IMR-90 (cell line): ENCODE data around the gene EXOC6. TPM values are rescaled to one million over a fixed set of nuclear protein-coding genes. Genes with fewer than 3 reads are reported as not detected.

Experiments used
- ATAC-seq: fragments of 200-7000 bp; cut with Tn5 transposase; 2 replicates; pipeline ENCODE4 v1.9.1; 2020; ENCODE audit warnings: low read depth, mild to moderate bottlenecking, moderate library complexity
- BruUV-seq: library from RNA; stranded (reverse); fragments of 400-500 nt; replicated peaks from 2 replicates; lab custom pipeline; 2021; lab: Mats Ljungman, UMichigan
- CTCF ChIA-PET: fragments of 300-600 bp; formaldehyde crosslinking; extraction: SDS; loops from one replicate; lab custom pipeline; 2021; ENCODE audit warnings: antibody characterized with exemption; lab: Yijun Ruan, JAX
- POLR2A ChIA-PET: fragments of 300-600 bp; sonication (Branson Sonifier 250); formaldehyde crosslinking; loops from one replicate; lab custom pipeline; 2022; ENCODE audit warnings: antibody characterized with exemption; ENCODE audit not compliant: unreplicated experiment; lab: Charles Lee
- DNase-seq: peaks from one replicate; pipeline ENCODE4 v3.0.0; 2013
- H2AFZ ChIP-seq: replicated peaks from 2 replicates; pipeline ENCODE3; 2013; ENCODE audit warnings: low read length, mild to moderate bottlenecking; ENCODE audit not compliant: poor library complexity
- H2AK5ac ChIP-seq: 2 replicates; pipeline ENCODE4 v1.6.1; 2013; ENCODE audit warnings: low read depth, low read length, inconsistent platforms
- H2AK9ac ChIP-seq: replicated peaks from 2 replicates; pipeline ENCODE3; 2013; ENCODE audit warnings: mild to moderate bottlenecking, low read depth, low read length, moderate library complexity; ENCODE audit not compliant: poor library complexity
- H2BK120ac ChIP-seq: 2 replicates; pipeline ENCODE4 v1.6.1; 2013; ENCODE audit warnings: low read depth, low read length, inconsistent platforms
- H2BK15ac ChIP-seq: 3 replicates; pipeline ENCODE4 v1.6.1; 2013; ENCODE audit warnings: low read depth, low read length, inconsistent platforms
- H2BK20ac ChIP-seq: 2 replicates; pipeline ENCODE4 v1.6.1; 2013; ENCODE audit warnings: low read depth, mild to moderate bottlenecking, inconsistent platforms, low read length, moderate library complexity
- H2BK5ac ChIP-seq: 2 replicates; pipeline ENCODE4 v1.6.1; 2013; ENCODE audit warnings: mild to moderate bottlenecking, low read depth, low read length, inconsistent platforms; ENCODE audit not compliant: poor library complexity, severe bottlenecking
- H3K14ac ChIP-seq: replicated peaks from 2 replicates; pipeline ENCODE4 v1.6.1; 2013; ENCODE audit warnings: low read depth, low read length, inconsistent platforms
- H3K18ac ChIP-seq: 2 replicates; pipeline ENCODE4 v1.6.1; 2013; ENCODE audit warnings: low read depth, low read length, control low read depth
- H3K23ac ChIP-seq: 2 replicates; pipeline ENCODE4 v1.6.1; 2013; ENCODE audit warnings: low read depth, low read length, inconsistent platforms
- H3K27ac ChIP-seq: 2 replicates; pipeline ENCODE4 v1.5.1; 2013; ENCODE audit warnings: mild to moderate bottlenecking, control low read depth, low read length; ENCODE audit not compliant: insufficient read depth
- H3K27me3 ChIP-seq: 2 replicates; pipeline ENCODE4 v1.6.1; 2013; ENCODE audit warnings: low read length; ENCODE audit not compliant: control insufficient read depth, insufficient read depth
- H3K36me3 ChIP-seq: 2 replicates; pipeline ENCODE4 v1.6.1; 2013; ENCODE audit warnings: low read length, mixed read lengths; ENCODE audit not compliant: control insufficient read depth, insufficient read depth
- H3K4ac ChIP-seq: 2 replicates; pipeline ENCODE4 v1.6.1; 2013; ENCODE audit warnings: low read depth, low read length, inconsistent platforms
- H3K4me1 ChIP-seq: 2 replicates; pipeline ENCODE4 v1.6.1; 2013; ENCODE audit warnings: low read length, mixed read lengths; ENCODE audit not compliant: control insufficient read depth, insufficient read depth
- H3K4me2 ChIP-seq: 2 replicates; pipeline ENCODE4 v1.6.1; 2013; ENCODE audit warnings: low read depth, mild to moderate bottlenecking, control low read depth, low read length, moderate library complexity
- H3K4me3 ChIP-seq: 2 replicates; pipeline ENCODE4 v1.5.1; 2013; ENCODE audit warnings: low read depth, mild to moderate bottlenecking, control low read depth, low read length, moderate library complexity; ENCODE audit not compliant: insufficient read depth
- H3K56ac ChIP-seq: 2 replicates; pipeline ENCODE4 v1.6.1; 2013; ENCODE audit warnings: low read length, inconsistent platforms; ENCODE audit not compliant: insufficient read depth; ENCODE audit errors: extremely low read depth
- H3K79me1 ChIP-seq, 2 experiments: 2 replicates each; pipeline ENCODE4 v1.6.1; 2013; ENCODE audit warnings: low read length in 2 of 2, inconsistent platforms in 1 of 2, low read depth in 1 of 2
- H3K9ac ChIP-seq: 2 replicates; pipeline ENCODE4 v1.6.1; 2013; ENCODE audit warnings: low read depth, low read length, control low read depth
- H3K9me1 ChIP-seq: 2 replicates; pipeline ENCODE4 v1.6.1; 2013; ENCODE audit warnings: low read length, inconsistent platforms; ENCODE audit not compliant: insufficient read depth
- H3K9me3 ChIP-seq: 2 replicates; pipeline ENCODE4 v1.6.1; 2013; ENCODE audit warnings: low read length; ENCODE audit not compliant: control insufficient read depth, insufficient read depth
- H4K20me1 ChIP-seq: 2 replicates; pipeline ENCODE4 v1.6.1; 2013; ENCODE audit warnings: low read length, inconsistent platforms; ENCODE audit not compliant: insufficient read depth
- H4K5ac ChIP-seq: 2 replicates; pipeline ENCODE4 v1.6.1; 2013; ENCODE audit warnings: mild to moderate bottlenecking, low read depth, low read length, control low read depth
- H4K8ac ChIP-seq, 2 experiments: 2 replicates each; pipeline ENCODE4 v1.6.1; 2013; ENCODE audit warnings: low read depth in 2 of 2, low read length in 2 of 2, control low read depth in 1 of 2, inconsistent platforms in 1 of 2
- H4K91ac ChIP-seq: 2 replicates; pipeline ENCODE4 v1.6.1; 2013; ENCODE audit warnings: low read depth, low read length, inconsistent platforms; ENCODE audit not compliant: insufficient read depth
- BHLHE40 ChIP-seq: fragments of 150-350 bp; IDR thresholded peaks from 2 replicates; pipeline ENCODE4 v1.6.1; 2016; ENCODE audit warnings: mild to moderate bottlenecking, low read depth, low read length
- CEBPB ChIP-seq: IDR thresholded peaks from 2 replicates; pipeline ENCODE4 v1.6.1; 2012; ENCODE audit warnings: low read depth, low read length, improper control_type of control experiment
- CHD1 ChIP-seq: IDR thresholded peaks from 2 replicates; pipeline ENCODE4 v1.6.1; 2012; ENCODE audit warnings: low read depth, low read length, improper control_type of control experiment
- CTCF ChIP-seq: conservative IDR thresholded peaks from 2 replicates; pipeline ENCODE4 v1.5.1; 2012; ENCODE audit warnings: mild to moderate bottlenecking, low read depth, low read length, improper control_type of control experiment
- ELK1 ChIP-seq: fragments of 150-350 bp; IDR thresholded peaks from 2 replicates; pipeline ENCODE4 v1.6.1; 2016; ENCODE audit warnings: low read depth, mild to moderate bottlenecking, low read length, moderate library complexity, borderline replicate concordance
- FOS ChIP-seq: fragments of 150-350 bp; IDR thresholded peaks from 2 replicates; pipeline ENCODE4 v1.6.1; 2016; ENCODE audit warnings: low read depth, low read length
- MAFK ChIP-seq: IDR thresholded peaks from 2 replicates; pipeline ENCODE4 v1.6.1; 2012; ENCODE audit warnings: low read depth, low read length, improper control_type of control experiment
- MAZ ChIP-seq: IDR thresholded peaks from 2 replicates; pipeline ENCODE4 v1.6.1; 2012; ENCODE audit warnings: low read depth, mild to moderate bottlenecking, low read length, improper control_type of control experiment, moderate library complexity, borderline replicate concordance
- NFE2L2 ChIP-seq: fragments of 150-350 bp; IDR thresholded peaks from 2 replicates; pipeline ENCODE4 v1.6.1; 2016; ENCODE audit warnings: low read depth, mild to moderate bottlenecking, low read length
- RAD21 ChIP-seq: IDR thresholded peaks from 2 replicates; pipeline ENCODE4 v1.6.1; 2012; ENCODE audit warnings: low read length, improper control_type of control experiment
- RCOR1 ChIP-seq: IDR thresholded peaks from 2 replicates; pipeline ENCODE4 v1.6.1; 2012; ENCODE audit warnings: mild to moderate bottlenecking, low read length, improper control_type of control experiment; ENCODE audit not compliant: insufficient replicate concordance
- SMC3 ChIP-seq: fragments of 150-350 bp; IDR thresholded peaks from 2 replicates; pipeline ENCODE4 v1.6.1; 2016; ENCODE audit warnings: low read depth, mild to moderate bottlenecking, antibody characterized with exemption, low read length, moderate library complexity
- WGBS, 2 experiments: methylation state at CpG; one replicate each; pipeline versions ENCODE4 v1.1.5 to v1.1.7; 2013; ENCODE audit warnings: missing lambda C conversion rate in 2 of 2; ENCODE audit not compliant: insufficient read length in 1 of 2; ENCODE audit errors: extremely low coverage in 2 of 2; 5-methylcytosine and 5-hydroxymethylcytosine counted together
- dilution Hi-C: fragments of 300-500 bp; cut with HindIII; formaldehyde crosslinking; loops from one replicate; pipeline ENCODE4 v1.14.3; 2018; ENCODE audit warnings: low sequenced_read_pairs; ENCODE audit not compliant: unreplicated experiment
- in situ Hi-C: fragments of 300-500 bp; cut with MboI; formaldehyde crosslinking; loops from 3 replicates; pipeline ENCODE4 v1.14.3; 2019; ENCODE audit warnings: low sequenced_read_pairs, inconsistent platforms, mixed read lengths
- intact Hi-C: fragments of 100-400 bp; cut with micrococcal nuclease; formaldehyde crosslinking; loops from 2 replicates; pipeline ENCODE4 v1.10.0; 2022
- polyA plus RNA-seq, 3 experiments: library from polyadenylated mRNA; depleted of rRNA; stranded (reverse); fragments of >200 nt; gene quantifications; 2 replicates each; pipeline ENCODE4 v1.2.3, GENCODE V29; 2012; ENCODE audit warnings: low replicate concordance in 1 of 3
- total RNA-seq: library from RNA; depleted of rRNA; stranded (reverse); fragments of >200 nt; gene quantifications from 2 replicates; pipeline ENCODE4 v1.2.3, GENCODE V29; 2012

Gene EXOC6
- total and polyA plus RNA-seq, 2 of the 4 experiments (the other 2 are of a cell fraction), result 4.5 to 11.5 TPM

GRCh38 chr10:93095225-93095624, 246.9 kb downstream of the EXOC6 start:
- dilution Hi-C loops, result no loop called here
- peaks cover 10% of the 10 kb centered on the region for H3K27me3 ChIP-seq
- in situ Hi-C loops, result no loop called here
- no peak overlapping the region for H2BK5ac ChIP-seq
- DNase-seq (no peak), ATAC-seq (no peak)
- H2AK9ac ChIP-seq, result no peak overlapping the region
- no peaks in the 10 kb centered on the region; the same call in 1 of the 2 replicates for H3K9me1 ChIP-seq
- ChIA-PET POLR2A (no interaction called here), CTCF (no interaction called here)
- H2AK5ac ChIP-seq, result no peak overlapping the region
- H3K4me3 ChIP-seq, result no peak overlapping the region
- no peaks in the 10 kb centered on the region for H3K79me1 ChIP-seq
- TF ChIP-seq RAD21 (no peak), RCOR1 (no peak), CTCF (no peak), CHD1 (no peak), MAFK (no peak), SMC3 (no peak), CEBPB (no peak), MAZ (no peak), ELK1 (no peak), BHLHE40 (no peak), NFE2L2 (no peak), FOS (no peak)
- no peak overlapping the region for H3K4me2 ChIP-seq
- no peak overlapping the region for H4K91ac ChIP-seq
- intact Hi-C loops, result no loop called here
- H3K9me3 ChIP-seq, result no peaks in the 10 kb centered on the region
- no peak overlapping the region for H3K14ac ChIP-seq
- no peak overlapping the region for H2BK15ac ChIP-seq
- no peak overlapping the region for H3K4ac ChIP-seq
- H3K27ac ChIP-seq, result no peak overlapping the region
- no peaks in the 10 kb centered on the region for H4K20me1 ChIP-seq
- no peak overlapping the region for H3K18ac ChIP-seq
- no peak overlapping the region for H3K9ac ChIP-seq
- no TSS peak for BruUV-seq
- H3K56ac ChIP-seq, result no peak overlapping the region
- no CpG with 5 or more reads among the region's 1 CpG for WGBS, 2 experiments
- H2AFZ ChIP-seq, result no peak overlapping the region
- H3K36me3 ChIP-seq, result no peaks in the 10 kb centered on the region
- H2BK20ac ChIP-seq, result no peak overlapping the region
- no peak overlapping the region for H3K23ac ChIP-seq
- H4K5ac ChIP-seq, result no peak overlapping the region
- no peaks in the 10 kb centered on the region for H3K4me1 ChIP-seq
- H2BK120ac ChIP-seq, result no peak overlapping the region
- H4K8ac ChIP-seq, result no peak overlapping the region
